HepG2 (cell line): ENCODE data around the gene TBKBP1. TPM values are rescaled to one million over a fixed set of nuclear protein-coding genes. Genes with fewer than 3 reads are reported as not detected.

Source experiments
- HOXA5 ChIP-seq: sonication (generic); formaldehyde crosslinking; IDR thresholded peaks from 2 replicates; pipeline ENCODE4 v1.4.0; 2020; ENCODE audit warnings: missing genetic modification reagents
- IRX3 ChIP-seq: sonication (generic); formaldehyde crosslinking; IDR thresholded peaks from 2 replicates; pipeline ENCODE4 v1.8.1; 2023; ENCODE audit warnings: mild to moderate bottlenecking, low read depth, missing genetic modification reagents, borderline replicate concordance
- KDM5A ChIP-seq: fragments of 200-600 bp; sonication (generic); IDR thresholded peaks from 2 replicates; pipeline ENCODE4 v1.7.0; 2018; ENCODE audit warnings: antibody characterized with exemption, mild to moderate bottlenecking, low read length, borderline replicate concordance
- MZF1 ChIP-seq: sonication (generic); formaldehyde crosslinking; IDR thresholded peaks from 2 replicates; pipeline ENCODE4 v1.8.1; 2023; ENCODE audit warnings: mild to moderate bottlenecking, missing genetic modification reagents, borderline replicate concordance
- SAFB2 ChIP-seq: sonication (generic); formaldehyde crosslinking; IDR thresholded peaks from 2 replicates; pipeline ENCODE4 v1.5.1; 2020; ENCODE audit warnings: missing genetic modification reagents, low read depth, mild to moderate bottlenecking, borderline replicate concordance
- SOX5 ChIP-seq: IDR thresholded peaks from 2 replicates; pipeline ENCODE4 v1.6.1; 2016; ENCODE audit warnings: borderline replicate concordance
- SRY ChIP-seq: sonication (generic); formaldehyde crosslinking; IDR thresholded peaks from 2 replicates; pipeline ENCODE4 v1.8.0; 2022; ENCODE audit warnings: mild to moderate bottlenecking, missing genetic modification reagents
- ZNF234 ChIP-seq: sonication (generic); formaldehyde crosslinking; conservative IDR thresholded peaks from 2 replicates; pipeline ENCODE4 v1.5.1; 2020; ENCODE audit warnings: mild to moderate bottlenecking, missing genetic modification reagents
- ZNF33B ChIP-seq: sonication (generic); formaldehyde crosslinking; IDR thresholded peaks from 2 replicates; pipeline ENCODE4 v1.5.1; 2020; ENCODE audit warnings: mild to moderate bottlenecking, missing genetic modification reagents
- ZNF34 ChIP-seq: sonication (generic); formaldehyde crosslinking; IDR thresholded peaks from 2 replicates; pipeline ENCODE4 v1.4.0; 2020; ENCODE audit warnings: mild to moderate bottlenecking, missing genetic modification reagents, borderline replicate concordance
- ZNF703 ChIP-seq: sonication (generic); formaldehyde crosslinking; IDR thresholded peaks from 2 replicates; pipeline ENCODE4 v1.5.1; 2020; ENCODE audit warnings: missing genetic modification reagents, mild to moderate bottlenecking, moderate library complexity, borderline replicate concordance
- ZSCAN9 ChIP-seq: IDR thresholded peaks from 2 replicates; pipeline ENCODE4 v1.6.1; 2016; ENCODE audit warnings: borderline replicate concordance
- polyA plus RNA-seq, 8 experiments: library from polyadenylated mRNA; depleted of rRNA in 3 of 8; stranded (reverse) in 7 of 8; unstranded in 1 of 8; fragments of >200 nt; fragmentation: Illumina TruSeq in 4 of 8; extraction: Trizol in 4 of 8; gene quantifications; 2 replicates each; pipeline versions ENCODE4 v1.2.1 to v1.2.3, GENCODE V29; 2011 to 2016; ENCODE audit warnings: low read depth in 4 of 8, missing spikeins in 1 of 8, mixed read lengths in 1 of 8; ENCODE audit not compliant: insufficient read depth in 1 of 8
- total RNA-seq, 5 experiments: library from RNA; depleted of rRNA; stranded (reverse); fragments of >200 nt; fragmentation: Illumina TruSeq; extraction: Trizol; gene quantifications; 2 replicates each; pipeline ENCODE4 v1.2.3, GENCODE V29; 2016; ENCODE audit warnings: low read depth in 1 of 5
- TF ChIP-seq, protein P1 (sequence below): sonication (generic); formaldehyde crosslinking; IDR thresholded peaks from 2 replicates; pipeline ENCODE4 v1.4.0; 2020; ENCODE audit warnings: missing genetic modification reagents
- TF ChIP-seq, protein P2 (sequence below), 2 experiments: sonication (generic) in 1 of 2; formaldehyde crosslinking in 1 of 2; IDR thresholded peaks; 2 replicates each; pipeline versions ENCODE4 v1.6.1 to v1.9.0; 2014 to 2022; ENCODE audit warnings: antibody characterized with exemption in 1 of 2, borderline replicate concordance in 1 of 2, inconsistent platforms in 1 of 2, low read depth in 1 of 2, missing genetic modification reagents in 1 of 2
- TF ChIP-seq, protein P3 (sequence below): sonication (generic); formaldehyde crosslinking; IDR thresholded peaks from 2 replicates; pipeline ENCODE4 v1.8.1; 2023; ENCODE audit warnings: mild to moderate bottlenecking, missing genetic modification reagents, borderline replicate concordance
- TF ChIP-seq, protein P4 (sequence below): sonication (generic); formaldehyde crosslinking; IDR thresholded peaks from 2 replicates; pipeline ENCODE4 v1.4.0; 2020; ENCODE audit warnings: missing genetic modification reagents

TBKBP1 gene
- total and polyA plus RNA-seq, 2 of the 13 experiments (the other 11 are each of a cell fraction or from before 2014, with no cell fraction given), result 2.6 to 7.0 TPM

DNA sequence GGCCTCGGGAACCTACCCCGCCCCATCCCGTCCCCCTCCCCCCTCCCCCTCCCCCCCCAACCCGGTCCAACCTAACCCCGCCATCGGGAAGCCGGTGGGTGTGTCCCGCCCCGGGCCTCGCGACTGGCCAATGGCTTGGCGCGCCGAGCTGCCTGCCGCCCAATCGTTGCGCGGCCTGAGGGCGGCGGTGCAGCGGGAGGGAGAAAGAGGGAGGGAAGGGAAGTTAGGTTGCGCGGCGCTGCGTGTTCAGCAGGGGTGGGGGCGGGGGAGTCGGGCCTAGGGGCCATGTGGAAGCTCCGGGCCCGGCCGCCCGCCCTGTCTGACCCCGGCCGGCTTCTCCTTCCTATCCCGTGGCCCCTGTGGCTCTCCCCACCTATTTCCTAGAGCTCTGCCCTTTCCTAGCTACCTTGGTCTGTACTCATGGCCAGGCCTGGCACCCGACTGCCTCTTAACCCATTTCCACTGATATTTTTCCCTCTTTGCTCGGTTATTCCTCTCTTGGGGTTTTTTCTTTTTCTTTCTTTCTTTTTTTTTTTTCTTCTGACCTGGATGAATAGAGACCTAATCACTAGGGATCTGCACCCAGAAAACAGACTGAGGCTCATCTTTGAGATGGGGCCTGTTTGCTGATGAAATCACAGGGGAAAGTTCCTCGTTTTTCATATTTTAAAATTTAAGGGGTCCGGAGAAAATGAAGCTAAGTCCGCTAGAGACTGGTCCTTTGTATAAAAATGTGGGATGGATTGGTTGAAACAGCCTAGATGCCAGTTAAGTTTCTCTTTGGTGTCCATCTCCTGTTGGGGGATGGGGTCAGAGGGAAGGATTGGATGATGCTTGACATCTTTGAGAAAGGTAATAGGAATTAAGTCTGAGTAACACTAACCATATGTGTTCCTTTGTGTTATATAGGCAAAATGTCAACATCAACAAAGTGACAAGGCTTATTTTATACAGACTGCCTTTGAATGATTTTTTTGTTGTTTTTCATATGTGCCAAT, 43.1 kb upstream of the TBKBP1 start (continued):
- TF ChIP-seq IRX3 (CRISPR knock-in tag) (peak; percentile 77; the same call in 1 of the 2 replicates), ZNF34 (CRISPR knock-in tag) (0 out of 2 replicates have a peak, but pooled peaks have one; percentile 10), ZNF234 (CRISPR knock-in tag) (0 out of 2 replicates have a peak, but pooled peaks have one; percentile 41), KDM5A (peak; percentile 77), ZNF33B (CRISPR knock-in tag) (no peak), SOX5 (CRISPR knock-in tag) (peak; percentile 49; the same call in 1 of the 2 replicates), ZSCAN9 (CRISPR knock-in tag) (0 out of 2 replicates have a peak, but pooled peaks have one; percentile 44), SRY (CRISPR knock-in tag) (0 out of 2 replicates have a peak, but pooled peaks have one; percentile 20), HOXA5 (CRISPR knock-in tag) (peak; percentile 63), ZNF703 (CRISPR knock-in tag) (no peak), MZF1 (CRISPR knock-in tag) (no peak), SAFB2 (no peak)
- TF ChIP-seq, protein P1, sequence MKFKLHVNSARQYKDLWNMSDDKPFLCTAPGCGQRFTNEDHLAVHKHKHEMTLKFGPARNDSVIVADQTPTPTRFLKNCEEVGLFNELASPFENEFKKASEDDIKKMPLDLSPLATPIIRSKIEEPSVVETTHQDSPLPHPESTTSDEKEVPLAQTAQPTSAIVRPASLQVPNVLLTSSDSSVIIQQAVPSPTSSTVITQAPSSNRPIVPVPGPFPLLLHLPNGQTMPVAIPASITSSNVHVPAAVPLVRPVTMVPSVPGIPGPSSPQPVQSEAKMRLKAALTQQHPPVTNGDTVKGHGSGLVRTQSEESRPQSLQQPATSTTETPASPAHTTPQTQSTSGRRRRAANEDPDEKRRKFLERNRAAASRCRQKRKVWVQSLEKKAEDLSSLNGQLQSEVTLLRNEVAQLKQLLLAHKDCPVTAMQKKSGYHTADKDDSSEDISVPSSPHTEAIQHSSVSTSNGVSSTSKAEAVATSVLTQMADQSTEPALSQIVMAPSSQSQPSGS, result peak; percentile 41; the same call in 1 of the 2 replicates
- TF ChIP-seq, protein P2, sequence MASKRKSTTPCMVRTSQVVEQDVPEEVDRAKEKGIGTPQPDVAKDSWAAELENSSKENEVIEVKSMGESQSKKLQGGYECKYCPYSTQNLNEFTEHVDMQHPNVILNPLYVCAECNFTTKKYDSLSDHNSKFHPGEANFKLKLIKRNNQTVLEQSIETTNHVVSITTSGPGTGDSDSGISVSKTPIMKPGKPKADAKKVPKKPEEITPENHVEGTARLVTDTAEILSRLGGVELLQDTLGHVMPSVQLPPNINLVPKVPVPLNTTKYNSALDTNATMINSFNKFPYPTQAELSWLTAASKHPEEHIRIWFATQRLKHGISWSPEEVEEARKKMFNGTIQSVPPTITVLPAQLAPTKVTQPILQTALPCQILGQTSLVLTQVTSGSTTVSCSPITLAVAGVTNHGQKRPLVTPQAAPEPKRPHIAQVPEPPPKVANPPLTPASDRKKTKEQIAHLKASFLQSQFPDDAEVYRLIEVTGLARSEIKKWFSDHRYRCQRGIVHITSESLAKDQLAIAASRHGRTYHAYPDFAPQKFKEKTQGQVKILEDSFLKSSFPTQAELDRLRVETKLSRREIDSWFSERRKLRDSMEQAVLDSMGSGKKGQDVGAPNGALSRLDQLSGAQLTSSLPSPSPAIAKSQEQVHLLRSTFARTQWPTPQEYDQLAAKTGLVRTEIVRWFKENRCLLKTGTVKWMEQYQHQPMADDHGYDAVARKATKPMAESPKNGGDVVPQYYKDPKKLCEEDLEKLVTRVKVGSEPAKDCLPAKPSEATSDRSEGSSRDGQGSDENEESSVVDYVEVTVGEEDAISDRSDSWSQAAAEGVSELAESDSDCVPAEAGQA (IDR thresholded peaks at IDR 0.05; ENCODE audit: low read depth), result no peak; the same call in 1 of the 2 replicates
- TF ChIP-seq, protein P2 (CRISPR knock-in tag; IDR thresholded peaks at IDR 0.05; ENCODE audit: borderline replicate concordance), result 0 out of 2 replicates have a peak, but pooled peaks have one; percentile 67
- TF ChIP-seq, protein P3, sequence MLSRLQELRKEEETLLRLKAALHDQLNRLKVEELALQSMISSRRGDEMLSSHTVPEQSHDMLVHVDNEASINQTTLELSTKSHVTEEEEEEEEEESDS (CRISPR knock-in tag), result no peak
- TF ChIP-seq, protein P4, sequence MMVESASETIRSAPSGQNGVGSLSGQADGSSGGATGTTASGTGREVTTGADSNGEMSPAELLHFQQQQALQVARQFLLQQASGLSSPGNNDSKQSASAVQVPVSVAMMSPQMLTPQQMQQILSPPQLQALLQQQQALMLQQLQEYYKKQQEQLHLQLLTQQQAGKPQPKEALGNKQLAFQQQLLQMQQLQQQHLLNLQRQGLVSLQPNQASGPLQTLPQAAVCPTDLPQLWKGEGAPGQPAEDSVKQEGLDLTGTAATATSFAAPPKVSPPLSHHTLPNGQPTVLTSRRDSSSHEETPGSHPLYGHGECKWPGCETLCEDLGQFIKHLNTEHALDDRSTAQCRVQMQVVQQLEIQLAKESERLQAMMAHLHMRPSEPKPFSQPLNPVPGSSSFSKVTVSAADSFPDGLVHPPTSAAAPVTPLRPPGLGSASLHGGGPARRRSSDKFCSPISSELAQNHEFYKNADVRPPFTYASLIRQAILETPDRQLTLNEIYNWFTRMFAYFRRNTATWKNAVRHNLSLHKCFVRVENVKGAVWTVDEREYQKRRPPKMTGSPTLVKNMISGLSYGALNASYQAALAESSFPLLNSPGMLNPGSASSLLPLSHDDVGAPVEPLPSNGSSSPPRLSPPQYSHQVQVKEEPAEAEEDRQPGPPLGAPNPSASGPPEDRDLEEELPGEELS (CRISPR knock-in tag), result 0 out of 2 replicates have a peak, but pooled peaks have one; percentile 26
